Gastroesophageal sphincter (tissue), 4 donors: ENCODE data around the gene ZNF286A. TPM values are rescaled to one million over a fixed set of nuclear protein-coding genes. Genes with fewer than 3 reads are reported as not detected.
"Not testable (repeated sequence)": the region's sequence is repeated elsewhere in the genome, so short reads cannot be mapped to it uniquely, and the experiment has no call there.

Experiments used
- ATAC-seq: fragments of 150-250 bp; one replicate; pipeline ENCODE4 v1.9.1; 2016; ENCODE audit warnings: mild to moderate bottlenecking, moderate library complexity
- H3K27ac ChIP-seq, 4 donors: fragments of 200-600 bp; sonication (generic) in 3 of 4; 1 replicate in 3 of 4; 2 replicates in 1 of 4; pipeline ENCODE4 v1.5.1; 2016 to 2019
- H3K27me3 ChIP-seq: fragments of 200-600 bp; sonication (generic); one replicate; pipeline ENCODE4 v1.5.1; 2019
- H3K36me3 ChIP-seq, 2 donors: fragments of 200-600 bp; sonication (generic); one replicate each; pipeline ENCODE4 v1.5.1; 2019; ENCODE audit warnings: control low read depth in 1 of 2
- H3K4me1 ChIP-seq, 3 donors: fragments of 200-600 bp; sonication (generic); 1 replicate in 2 of 3; 2 replicates in 1 of 3; pipeline ENCODE4 v1.5.1; 2016 to 2019; ENCODE audit warnings: control low read depth in 2 of 3
- H3K4me3 ChIP-seq, 2 donors: fragments of 200-600 bp; sonication (generic); one replicate each; pipeline ENCODE4 v1.5.1; 2019; ENCODE audit warnings: mild to moderate bottlenecking in 1 of 2, moderate library complexity in 1 of 2
- H3K9me3 ChIP-seq, 3 donors: fragments of 200-600 bp; sonication (generic); one replicate each; pipeline ENCODE4 v1.5.1; 2017 to 2019; ENCODE audit warnings: control low read depth in 2 of 3
- EP300 ChIP-seq: sonication (generic); formaldehyde crosslinking; IDR thresholded peaks from one replicate; pipeline ENCODE4 v1.6.1; 2017; ENCODE audit warnings: antibody characterized with exemption, mild to moderate bottlenecking
- POLR2A ChIP-seq, 2 donors: fragments of 450-650 bp; IDR thresholded peaks; one replicate each; pipeline ENCODE4 v1.6.1; 2017; ENCODE audit warnings: antibody characterized with exemption in 2 of 2, mild to moderate bottlenecking in 2 of 2, moderate library complexity in 1 of 2
- POLR2AphosphoS5 ChIP-seq: sonication (generic); formaldehyde crosslinking; IDR thresholded peaks from one replicate; pipeline ENCODE4 v1.6.1; 2017; ENCODE audit warnings: antibody characterized with exemption
- WGBS, 2 donors: methylation state at CpG; one replicate each; pipeline ENCODE4 v1.1.5; 2018; ENCODE audit warnings: low coverage in 1 of 2; 5-methylcytosine and 5-hydroxymethylcytosine counted together
- total RNA-seq, 4 donors: library from RNA; depleted of rRNA; stranded (reverse); fragments of >200 nt; gene quantifications; one replicate each; pipeline ENCODE4 v1.1.0, GENCODE V29; 2016
- TF ChIP-seq, protein P1 (sequence below), 4 experiments: fragments of 200-600 bp in 2 of 4; fragments of 450-650 bp in 2 of 4; sonication (generic) in 1 of 4; IDR thresholded peaks; one replicate each; pipeline ENCODE4 v1.5.1; 2017 to 2019; ENCODE audit warnings: antibody characterized with exemption in 4 of 4, mild to moderate bottlenecking in 2 of 4, moderate library complexity in 2 of 4

Gene ZNF286A
- total RNA-seq, 4 donors from 2014 or later: 15.3 to 27.9 (median 21.8) TPM

DNA sequence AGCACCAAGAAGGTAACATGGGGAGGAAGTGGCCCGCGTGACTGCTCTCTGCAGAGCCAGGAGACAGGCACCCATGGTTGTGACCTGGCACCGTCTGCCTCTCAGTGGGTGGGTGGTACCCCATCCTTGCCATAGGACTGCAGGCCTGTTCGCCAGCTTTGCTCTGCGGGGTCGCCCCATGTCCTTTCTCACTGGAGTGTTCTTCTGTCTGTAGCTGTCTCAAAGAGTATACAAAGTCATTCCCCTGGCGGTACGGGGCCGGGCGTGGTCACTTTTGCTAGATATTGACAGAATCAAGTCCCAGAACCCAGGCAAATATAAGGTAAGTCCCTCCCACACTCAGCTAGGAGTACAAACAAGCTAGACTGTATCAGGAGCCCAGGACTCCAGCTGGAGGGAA is 38.5 kb downstream of the ZNF286A start:
- H3K4me3 ChIP-seq: no peak overlapping the region
- no peaks in the 10 kb centered on the region for H3K4me1 ChIP-seq
- TF ChIP-seq, protein P1, sequence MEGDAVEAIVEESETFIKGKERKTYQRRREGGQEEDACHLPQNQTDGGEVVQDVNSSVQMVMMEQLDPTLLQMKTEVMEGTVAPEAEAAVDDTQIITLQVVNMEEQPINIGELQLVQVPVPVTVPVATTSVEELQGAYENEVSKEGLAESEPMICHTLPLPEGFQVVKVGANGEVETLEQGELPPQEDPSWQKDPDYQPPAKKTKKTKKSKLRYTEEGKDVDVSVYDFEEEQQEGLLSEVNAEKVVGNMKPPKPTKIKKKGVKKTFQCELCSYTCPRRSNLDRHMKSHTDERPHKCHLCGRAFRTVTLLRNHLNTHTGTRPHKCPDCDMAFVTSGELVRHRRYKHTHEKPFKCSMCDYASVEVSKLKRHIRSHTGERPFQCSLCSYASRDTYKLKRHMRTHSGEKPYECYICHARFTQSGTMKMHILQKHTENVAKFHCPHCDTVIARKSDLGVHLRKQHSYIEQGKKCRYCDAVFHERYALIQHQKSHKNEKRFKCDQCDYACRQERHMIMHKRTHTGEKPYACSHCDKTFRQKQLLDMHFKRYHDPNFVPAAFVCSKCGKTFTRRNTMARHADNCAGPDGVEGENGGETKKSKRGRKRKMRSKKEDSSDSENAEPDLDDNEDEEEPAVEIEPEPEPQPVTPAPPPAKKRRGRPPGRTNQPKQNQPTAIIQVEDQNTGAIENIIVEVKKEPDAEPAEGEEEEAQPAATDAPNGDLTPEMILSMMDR (IDR thresholded peaks at IDR 0.05): no peak
- no peak for TF ChIP-seq EP300
- no peak for TF ChIP-seq POLR2A (IDR thresholded peaks at IDR 0.05)
- TF ChIP-seq POLR2AphosphoS5: no peak
- no peaks in the 10 kb centered on the region for H3K36me3 ChIP-seq
- no peak for ATAC-seq
- WGBS, 2 donors: 90% methylated on average over 2 to 6 of the region's 10 CpGs
- H3K27me3 ChIP-seq: no peaks in the 10 kb centered on the region
- H3K27ac ChIP-seq: no peak overlapping the region
- no peaks in the 10 kb centered on the region for H3K9me3 ChIP-seq

- 83 to 84% methylated on average over 5 to 6 of the region's 11 CpGs for WGBS, 2 donors
- not testable (repeated sequence) for H3K27me3 ChIP-seq
These were observed 39.7 kb downstream of the ZNF286A start for GRCh38 chr17:15739259-15739658.

DNA sequence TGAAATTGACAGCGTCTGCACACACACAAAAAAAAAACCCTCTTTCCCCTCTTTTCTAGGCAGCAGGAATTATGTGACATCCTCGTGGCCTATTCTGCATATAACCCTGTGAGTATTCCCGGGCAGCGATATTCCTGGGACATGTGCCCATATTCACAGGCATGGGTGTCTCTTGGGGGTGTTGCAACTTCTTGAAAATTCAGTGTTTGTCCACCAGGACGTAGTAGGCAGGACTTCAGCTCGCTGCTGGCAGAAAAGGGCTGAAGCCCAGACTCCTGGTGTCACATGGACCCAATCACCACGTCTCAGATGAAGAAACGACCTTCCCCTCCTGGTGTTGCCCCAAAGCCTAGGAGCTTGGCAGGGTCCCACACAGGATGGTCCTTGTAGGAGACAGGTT is 40.5 kb downstream of the ZNF286A start:
- ATAC-seq, H3K4me3 ChIP-seq, H3K36me3 ChIP-seq, H3K27ac ChIP-seq, H3K27me3 ChIP-seq, H3K4me1 ChIP-seq, H3K9me3 ChIP-seq: not testable (repeated sequence)
- WGBS, 2 donors: 53 to 80% methylated on average over 1 to 6 of the region's 8 CpGs

More at GRCh38 chr17:15739259-15739658, 39.7 kb downstream of the ZNF286A start:
- not testable (repeated sequence) for ATAC-seq, H3K4me3 ChIP-seq, H3K9me3 ChIP-seq, H3K36me3 ChIP-seq, H3K4me1 ChIP-seq, H3K27ac ChIP-seq

GRCh38 chr17:15740570-15741120 is 41.1 kb downstream of the ZNF286A start:
- ATAC-seq: no peak
- H3K27ac ChIP-seq: no peak overlapping the region
- H3K36me3 ChIP-seq: no peaks in the 10 kb centered on the region
- no CpG with 5 or more reads among the region's 7 CpGs for WGBS, 2 donors
- H3K9me3 ChIP-seq: no peaks in the 10 kb centered on the region
- H3K27me3 ChIP-seq: no peaks in the 10 kb centered on the region
- no peaks in the 10 kb centered on the region for H3K4me1 ChIP-seq
- no peak overlapping the region for H3K4me3 ChIP-seq
- TF ChIP-seq, protein P1 (IDR thresholded peaks at IDR 0.05): no peak
- TF ChIP-seq EP300 (no peak), POLR2AphosphoS5 (no peak), POLR2A (IDR thresholded peaks at IDR 0.05) (no peak)

DNA sequence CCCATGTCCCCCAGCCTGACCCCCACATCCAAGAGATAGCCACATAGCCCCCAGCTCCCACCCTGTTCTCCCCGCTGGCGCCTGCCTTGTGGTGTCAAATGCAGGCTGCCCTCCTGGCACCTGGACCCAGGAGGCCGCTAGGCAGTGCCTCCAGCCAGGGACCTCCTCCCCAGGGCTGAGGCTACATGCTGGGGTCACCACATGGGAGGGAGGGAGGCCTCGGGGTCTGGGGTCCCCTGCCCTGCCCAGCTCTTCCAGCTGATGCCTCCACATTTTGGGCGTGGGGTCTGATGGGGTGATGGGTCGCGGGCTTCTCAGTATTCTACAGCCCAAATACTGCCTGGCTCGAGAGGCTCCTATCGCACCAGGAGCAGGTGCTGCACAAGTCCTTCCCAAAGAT is 42.1 kb downstream of the ZNF286A start:
- no peak for ATAC-seq
- Histone ChIP-seq H3K4me3 (no peak overlapping the region), H3K4me1 (no peaks in the 10 kb centered on the region), H3K27ac (no peak overlapping the region), H3K27me3 (no peaks in the 10 kb centered on the region), H3K9me3 (no peaks in the 10 kb centered on the region), H3K36me3 (no peaks in the 10 kb centered on the region)
- 82% methylated on average over 2 of the region's 9 CpGs; no CpG with 5 or more reads in 1 of the 2 donors for WGBS, 2 donors
- TF ChIP-seq POLR2A (IDR thresholded peaks at IDR 0.05) (no peak), POLR2AphosphoS5 (no peak), EP300 (no peak)
- TF ChIP-seq, protein P1 (IDR thresholded peaks at IDR 0.05): no peak

- Histone ChIP-seq H3K9me3 (no peaks in the 10 kb centered on the region), H3K4me1 (no peaks in the 10 kb centered on the region), H3K27me3 (no peaks in the 10 kb centered on the region), H3K36me3 (no peaks in the 10 kb centered on the region), H3K27ac (no peak overlapping the region), H3K4me3 (no peak overlapping the region)
- TF ChIP-seq POLR2AphosphoS5 (no peak), POLR2A (IDR thresholded peaks at IDR 0.05) (no peak), EP300 (no peak)
- TF ChIP-seq, protein P1 (IDR thresholded peaks at IDR 0.05): no peak
- ATAC-seq: no peak
- WGBS, 2 donors: no CpG with 5 or more reads among the region's 15 CpGs
These were observed 42.7 kb downstream of the ZNF286A start for GRCh38 chr17:15742051-15742795.
